T-helper 1 cell treated with Interleukin-12 subunit alpha and Interleukin-12 subunit beta and Interleukin-4 antibody, amounts not matched to agents 30 ng/mL and 1 ng/mL, for 36 hours (primary cell): ENCODE data around the gene TFDP2. TPM values are rescaled to one million over a fixed set of nuclear protein-coding genes. Genes with fewer than 3 reads are reported as not detected.
"Not testable (repeated sequence)": the region's sequence is repeated elsewhere in the genome, so short reads cannot be mapped to it uniquely, and the experiment has no call there.

Experiments
- intact Hi-C: fragments of 100-400 bp; cut with micrococcal nuclease; formaldehyde crosslinking; loops from one replicate; pipeline ENCODE4 v1.15.1; 2024
- total RNA-seq: library from RNA; stranded (reverse); gene quantifications from 2 replicates; pipeline ENCODE4 v1.2.3, GENCODE V29; 2022

Gene TFDP2
- total RNA-seq, 1 donor from 2014 or later: 28.2 TPM

GRCh38 chr3:142075656-142076055 lies 73.7 kb downstream of the TFDP2 start:
- intact Hi-C loops: not testable (repeated sequence)

- intact Hi-C loops: no loop called here
These were observed 76.5 kb downstream of the TFDP2 start for GRCh38 chr3:142072816-142073215.

GRCh38 chr3:142065932-142066331 lies 83.4 kb downstream of the TFDP2 start:
- intact Hi-C loops: no loop called here

GRCh38 chr3:142065344-142065743 lies 84.0 kb downstream of the TFDP2 start:
- intact Hi-C loops: no loop called here

GRCh38 chr3:142064454-142064853 lies 84.9 kb downstream of the TFDP2 start:
- intact Hi-C loops: no loop called here

- intact Hi-C loops: no loop called here
These were observed 92.0 kb downstream of the TFDP2 start for GRCh38 chr3:142057331-142057725.

- intact Hi-C loops: no loop called here
These were observed 92.6 kb downstream of the TFDP2 start for GRCh38 chr3:142056656-142057330.

- intact Hi-C loops: no loop called here
These were observed 95.5 kb downstream of the TFDP2 start for GRCh38 chr3:142053835-142054234.

- intact Hi-C loops: no loop called here
These were observed 96.1 kb downstream of the TFDP2 start for GRCh38 chr3:142053244-142053643.

- intact Hi-C loops: no loop called here
These were observed 98.0 kb downstream of the TFDP2 start for GRCh38 chr3:142051351-142051750.

- intact Hi-C loops: no loop called here
These were observed 102.3 kb downstream of the TFDP2 start for GRCh38 chr3:142047021-142047369.

GRCh38 chr3:142046320-142047020 lies 102.9 kb downstream of the TFDP2 start:
- intact Hi-C loops: no loop called here

- intact Hi-C loops: no loop called here
These were observed 108.3 kb downstream of the TFDP2 start for GRCh38 chr3:142040941-142041491.

GRCh38 chr3:142035308-142035922 lies 113.9 kb downstream of the TFDP2 start:
- intact Hi-C loops: no loop called here

- intact Hi-C loops: no loop called here
These were observed 116.1 kb downstream of the TFDP2 start for GRCh38 chr3:142033292-142033691.

GRCh38 chr3:142031575-142031974 lies 117.8 kb downstream of the TFDP2 start:
- intact Hi-C loops: no loop called here

GRCh38 chr3:142029791-142030190 lies 119.6 kb downstream of the TFDP2 start:
- intact Hi-C loops: loop anchor here (2.0 to 10.0 kb wide), 7 partner anchors 153 to 1943 kb away; partner anchors contain the start of genes ATP1B3, ATR, DIPK2A and TRPC1

- intact Hi-C loops: loop anchor here (2.0 to 10.0 kb wide), 7 partner anchors 152 to 1943 kb away; partner anchors contain the start of genes ATP1B3, ATR, DIPK2A and TRPC1
These were observed 120.2 kb downstream of the TFDP2 start for GRCh38 chr3:142029052-142029642.

- intact Hi-C loops: loop anchor here (1.0 to 10.0 kb wide), 12 partner anchors 121 to 1944 kb away; partner anchors contain the start of genes ATP1B3, ATR, DIPK2A and GK5
These were observed 121.0 kb downstream of the TFDP2 start for GRCh38 chr3:142028243-142028777.

GRCh38 chr3:142027735-142028134 lies 121.6 kb downstream of the TFDP2 start:
- intact Hi-C loops: loop anchor here (1.0 to 10.0 kb wide), 12 partner anchors 122 to 1945 kb away; partner anchors contain the start of genes ATP1B3, ATR, DIPK2A and GK5

- intact Hi-C loops: loop anchor here (5.0 to 10.0 kb wide), 3 partner anchors 478 to 1945 kb away; partner anchors contain the start of genes DIPK2A and TRPC1
These were observed 122.0 kb downstream of the TFDP2 start for GRCh38 chr3:142027300-142027699.
